A204.1 (cell line): Measurements from ENCODE around the gene KLHL21.

Experiments
- FAIRE-seq: peaks from 2 replicates; lab custom pipeline; 2012; peaks lifted over from hg19 to GRCh38; lab: Jason Lieb, UNC

Gene KLHL21

DNA sequence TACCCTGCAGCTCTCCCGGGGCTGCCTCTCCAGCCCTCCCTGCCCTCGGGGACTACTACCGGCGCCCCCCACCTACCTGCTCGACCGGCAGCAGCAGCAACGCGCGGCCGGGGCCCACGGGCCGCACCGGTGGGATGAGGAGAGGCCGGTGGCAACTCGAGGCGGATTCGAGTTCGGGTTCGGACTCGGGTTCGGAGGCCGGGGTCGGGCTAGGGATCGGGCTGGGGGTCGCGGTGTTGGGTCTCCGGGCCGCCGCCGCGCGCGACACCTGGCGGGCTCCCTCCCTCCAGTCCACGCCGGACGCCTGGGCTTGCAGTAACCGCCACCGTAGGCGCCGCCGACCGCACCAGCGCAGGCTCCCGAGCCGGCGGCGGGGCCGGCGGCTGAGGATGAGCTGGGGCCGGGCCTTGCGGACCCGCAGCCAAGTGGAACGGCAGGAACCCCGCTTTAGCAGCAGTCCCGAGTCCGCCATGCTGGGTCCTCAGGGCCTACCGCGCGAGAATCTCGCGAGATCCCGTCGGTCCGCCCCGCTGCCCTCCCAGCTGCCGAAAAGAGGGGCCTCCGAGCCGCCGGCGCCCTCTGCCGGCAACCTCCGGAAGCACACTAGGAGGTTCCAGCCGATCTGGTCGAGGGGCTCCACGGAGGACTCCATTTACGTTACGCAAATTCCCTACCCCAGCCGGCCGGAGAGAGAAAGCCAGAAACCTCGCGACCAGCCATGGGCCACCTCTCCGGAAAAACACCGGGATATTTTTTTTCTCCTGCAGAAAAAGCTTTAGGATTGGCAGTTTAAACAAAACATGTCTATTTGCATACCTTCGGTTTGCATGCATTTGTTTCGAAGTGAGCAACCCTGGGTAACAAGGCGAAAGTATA lies 48.4 kb downstream of the KLHL21 start, which contains the start of gene NOL9:
TSS of gene NOL9 (minus strand) at position 483 of the 876 bp plus-strand sequence. CDS start at position 472, 11 bp downstream.
- FAIRE-seq = no peak

- FAIRE-seq = no peak
Observed at GRCh38 chr1:6547301-6547700, 55.4 kb downstream of the KLHL21 start.

DNA sequence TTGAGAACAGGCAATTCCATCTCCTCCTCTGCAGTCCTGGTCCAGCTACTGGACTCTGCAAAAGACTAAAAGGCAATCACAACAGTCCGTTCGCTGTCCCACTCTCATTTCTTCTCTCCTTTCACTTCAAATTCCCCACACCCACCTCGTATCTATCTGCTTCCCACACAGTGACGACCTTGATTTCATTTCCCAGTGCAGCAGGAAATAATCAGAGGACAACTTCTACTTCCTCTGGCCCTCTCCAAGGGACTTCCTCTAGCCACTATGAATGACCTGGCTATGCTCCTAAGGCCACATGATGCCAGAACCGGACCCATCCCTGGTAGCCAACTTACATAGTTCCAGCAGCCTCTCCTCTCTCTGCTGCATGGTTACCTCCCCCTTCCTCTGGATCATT lies 56.3 kb downstream of the KLHL21 start:
- no peak for FAIRE-seq

DNA sequence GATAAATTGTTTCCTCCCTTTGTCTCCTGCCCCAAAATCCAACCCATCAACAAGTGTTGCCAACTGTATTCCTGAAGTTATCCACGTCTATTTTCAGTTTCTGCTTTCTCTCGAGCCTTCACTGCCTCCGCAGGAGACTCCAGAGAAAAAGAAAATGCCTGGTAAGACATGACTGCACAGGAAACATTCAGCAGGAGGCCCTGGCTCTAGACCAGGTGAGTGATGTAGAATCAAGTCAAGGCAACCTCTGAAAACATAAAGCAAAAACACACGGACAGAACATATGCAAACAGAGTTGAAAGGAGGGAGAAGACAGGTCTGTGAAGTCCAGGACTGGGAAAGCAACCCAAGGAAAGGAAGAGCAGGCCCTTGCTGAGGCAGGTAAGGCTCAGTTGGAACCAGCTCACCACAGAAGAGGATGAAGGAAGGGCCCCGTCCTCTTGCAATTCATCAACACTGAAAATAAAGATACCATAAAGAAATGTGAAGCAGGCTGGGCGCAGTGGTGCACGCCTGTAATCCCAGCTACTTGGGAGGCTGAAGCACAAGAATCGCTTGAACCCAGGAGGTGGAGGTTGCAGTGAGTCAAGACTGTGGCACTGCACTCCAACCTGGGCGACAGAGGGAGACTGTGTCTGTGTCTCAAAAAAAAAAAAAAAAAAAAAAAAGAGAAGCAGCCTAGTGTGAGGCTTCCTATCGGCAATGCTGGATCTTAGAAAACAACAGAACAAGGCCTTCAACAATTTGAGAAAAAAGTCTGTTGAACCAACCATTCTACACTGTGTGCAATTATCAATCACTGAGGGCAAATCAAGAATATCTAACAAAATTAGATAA lies 57.2 kb downstream of the KLHL21 start:
- FAIRE-seq = no peak

GRCh38 chr1:6544831-6545230 lies 57.8 kb downstream of the KLHL21 start:
- no peak for FAIRE-seq
